GM18858 (cell line): Measurements from ENCODE around the gene LPIN2.
A peak's percentile ranks its signal among the peaks of the same experiment; 100 is the strongest.
"Not testable (repeated sequence)": the region's sequence is repeated elsewhere in the genome, so short reads cannot be mapped to it uniquely, and the experiment has no call there.

Source experiments
- ATAC-seq: cut with Tn5 transposase; IDR thresholded peaks from one replicate; pipeline ENCODE4 v1.9.1; 2021; ENCODE audit not compliant: unreplicated experiment

LPIN2 gene

GRCh38 chr18:3008541-3008940 lies 4.4 kb downstream of the LPIN2 start:
- no peak for ATAC-seq

- no peak for ATAC-seq
Measured at GRCh38 chr18:3007491-3007890, 5.5 kb downstream of the LPIN2 start.

GRCh38 chr18:3005462-3005861 lies 7.5 kb downstream of the LPIN2 start:
- ATAC-seq = no peak

GRCh38 chr18:3003766-3004165 lies 9.2 kb downstream of the LPIN2 start:
- ATAC-seq = not testable (repeated sequence)

- ATAC-seq = no peak
Measured at GRCh38 chr18:3002732-3003131, 10.2 kb downstream of the LPIN2 start.

- no peak for ATAC-seq
Measured at GRCh38 chr18:2998644-2999043, 14.3 kb downstream of the LPIN2 start.

- ATAC-seq = no peak
Measured at GRCh38 chr18:2997846-2998564, 14.9 kb downstream of the LPIN2 start.

- ATAC-seq = no peak
Measured at GRCh38 chr18:2997429-2997828, 15.5 kb downstream of the LPIN2 start.

- peak; percentile 69 for ATAC-seq
Measured at GRCh38 chr18:2994603-2995432, 18.1 kb downstream of the LPIN2 start.

GRCh38 chr18:2994020-2994589 lies 18.8 kb downstream of the LPIN2 start:
- no peak for ATAC-seq

- ATAC-seq = no peak
Measured at GRCh38 chr18:2992995-2993877, 19.7 kb downstream of the LPIN2 start.

- ATAC-seq = no peak
Measured at GRCh38 chr18:2990956-2991640, 21.8 kb downstream of the LPIN2 start.

- ATAC-seq = no peak
Measured at GRCh38 chr18:2987876-2988790, 24.8 kb downstream of the LPIN2 start.

GRCh38 chr18:2986150-2986865 lies 26.6 kb downstream of the LPIN2 start:
- ATAC-seq = no peak

- peak; percentile 38 for ATAC-seq
Measured at GRCh38 chr18:2985628-2986027, 27.3 kb downstream of the LPIN2 start.

- ATAC-seq = no peak
Measured at GRCh38 chr18:2984703-2985261, 28.2 kb downstream of the LPIN2 start.

- no peak for ATAC-seq
Measured at GRCh38 chr18:2984091-2984490, 28.9 kb downstream of the LPIN2 start.

- no peak for ATAC-seq
Measured at GRCh38 chr18:2983296-2983695, 29.6 kb downstream of the LPIN2 start.
